ENCODE measurements around the gene ABCA9.

The ABCA9 gene

DNA sequence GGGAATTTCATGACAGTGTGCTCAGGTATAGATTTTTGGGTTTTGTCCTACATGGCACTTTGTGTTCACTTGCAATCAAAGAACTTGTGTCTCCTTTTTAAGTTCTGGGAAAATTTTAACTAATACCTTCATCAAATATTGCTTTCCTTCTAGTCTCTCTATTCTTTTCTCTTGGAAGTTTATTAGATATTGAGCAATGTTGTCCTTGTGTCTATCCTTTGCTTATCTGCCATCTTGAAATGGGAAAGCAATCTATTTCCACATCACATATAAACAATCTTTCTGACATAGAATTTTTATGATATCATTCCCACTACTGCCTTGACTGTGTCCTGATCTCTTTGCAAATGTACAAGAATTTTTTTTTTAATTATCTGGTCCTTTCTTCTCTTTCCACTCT lies 4.4 kb upstream of the ABCA9 start:
- no peak for FAIRE-seq
- no peak for DNase-seq (ENCODE audit: insufficient read length)
- no peak for TF ChIP-seq TAF1 (IDR thresholded peaks at IDR 0.05; ENCODE audit: borderline replicate concordance, low read depth, low read length)
- TF ChIP-seq POLR2AphosphoS5 (IDR thresholded peaks at IDR 0.05; ENCODE audit: low read depth, low read length) = no peak
- no peak for TF ChIP-seq POLR2A (IDR thresholded peaks at IDR 0.05; ENCODE audit: low read depth, low read length)

DNA sequence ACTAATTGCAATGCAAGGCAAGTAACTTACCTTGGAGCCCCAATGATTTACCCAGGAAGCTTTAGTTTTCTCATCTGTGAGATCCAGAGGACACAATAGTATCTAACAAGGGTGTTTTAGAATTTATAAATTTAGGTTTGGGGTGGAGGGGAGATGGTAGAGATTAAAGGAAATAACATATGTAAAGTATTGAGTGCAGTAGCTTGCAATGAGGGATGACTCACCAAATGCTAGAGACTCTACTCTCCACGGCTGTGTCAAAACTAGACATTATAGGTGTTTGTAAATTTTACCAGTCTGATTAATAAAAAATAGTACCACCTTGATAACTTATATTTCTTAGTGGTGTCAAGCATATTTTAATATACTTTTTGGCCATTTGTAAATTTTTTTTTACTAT lies 3.7 kb upstream of the ABCA9 start:
- TF ChIP-seq POLR2A (IDR thresholded peaks at IDR 0.05; ENCODE audit: low read depth, low read length) = no peak
- no peak for TF ChIP-seq TAF1 (IDR thresholded peaks at IDR 0.05; ENCODE audit: borderline replicate concordance, low read depth, low read length)
- TF ChIP-seq POLR2AphosphoS5 (IDR thresholded peaks at IDR 0.05; ENCODE audit: low read depth, low read length) = no peak
- FAIRE-seq (no peak), DNase-seq (ENCODE audit: insufficient read length) (no peak)

GRCh38 chr17:69064001-69064400 lies 3.3 kb upstream of the ABCA9 start:
- TF ChIP-seq TAF1 (IDR thresholded peaks at IDR 0.05; ENCODE audit: borderline replicate concordance, low read depth, low read length) (no peak), POLR2A (IDR thresholded peaks at IDR 0.05; ENCODE audit: low read depth, low read length) (no peak), POLR2AphosphoS5 (IDR thresholded peaks at IDR 0.05; ENCODE audit: low read depth, low read length) (no peak)
- DNase-seq (ENCODE audit: insufficient read length) (no peak), FAIRE-seq (no peak)

- no peak for TF ChIP-seq POLR2A (IDR thresholded peaks at IDR 0.05; ENCODE audit: low read depth, low read length)
- TF ChIP-seq POLR2AphosphoS5 (IDR thresholded peaks at IDR 0.05; ENCODE audit: low read depth, low read length) = no peak
- TF ChIP-seq TAF1 (IDR thresholded peaks at IDR 0.05; ENCODE audit: borderline replicate concordance, low read depth, low read length) = no peak
- FAIRE-seq (no peak), DNase-seq (ENCODE audit: insufficient read length) (no peak)
Observed at GRCh38 chr17:69062860-69063581, 2.3 kb upstream of the ABCA9 start.

GRCh38 chr17:69061721-69062556 lies 1.2 kb upstream of the ABCA9 start:
- DNase-seq (ENCODE audit: insufficient read length) (no peak), FAIRE-seq (no peak)
- no peak for TF ChIP-seq POLR2AphosphoS5 (IDR thresholded peaks at IDR 0.05; ENCODE audit: low read depth, low read length)
- TF ChIP-seq POLR2A (IDR thresholded peaks at IDR 0.05; ENCODE audit: low read depth, low read length) = no peak
- no peak for TF ChIP-seq TAF1 (IDR thresholded peaks at IDR 0.05; ENCODE audit: borderline replicate concordance, low read depth, low read length)

DNA sequence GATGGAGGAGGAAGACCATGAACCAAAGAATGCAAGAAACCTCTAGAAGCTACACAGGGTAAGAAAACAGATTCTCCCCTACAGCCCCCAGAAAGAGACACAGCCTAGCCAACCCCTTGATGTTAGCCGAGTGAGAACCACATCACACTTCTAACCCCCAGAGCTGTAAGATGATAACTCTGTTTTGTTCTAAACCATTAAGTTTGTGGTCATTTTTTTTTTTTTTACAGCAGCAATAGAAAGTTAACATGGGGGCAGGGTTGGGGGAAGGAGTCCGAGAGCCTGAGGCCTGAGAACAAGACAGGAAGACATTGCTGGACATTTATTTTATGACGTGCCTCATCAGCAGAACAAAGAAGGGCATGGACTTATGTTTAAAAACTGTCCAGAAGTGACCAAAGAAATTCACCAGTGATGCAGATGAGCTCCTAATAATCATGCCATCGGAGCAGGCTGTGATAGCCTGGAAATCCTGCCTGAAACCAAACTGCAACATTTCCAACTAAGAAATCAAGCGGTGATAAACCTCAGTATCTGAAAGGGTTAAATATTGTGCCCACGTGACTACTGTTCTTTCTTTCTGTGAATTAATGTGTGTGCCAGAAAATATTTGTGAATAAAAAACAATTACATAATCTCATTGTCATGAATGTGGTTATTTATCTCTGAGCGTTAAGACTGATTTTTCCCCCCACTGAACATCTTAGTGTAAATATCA lies 1.1 kb downstream of the ABCA9 start:
- no peak for FAIRE-seq
- DNase-seq (ENCODE audit: insufficient read length) = no peak
- TF ChIP-seq POLR2A (IDR thresholded peaks at IDR 0.05; ENCODE audit: low read depth, low read length) (no peak), TAF1 (IDR thresholded peaks at IDR 0.05; ENCODE audit: borderline replicate concordance, low read depth, low read length) (no peak), POLR2AphosphoS5 (IDR thresholded peaks at IDR 0.05; ENCODE audit: low read depth, low read length) (no peak)

DNA sequence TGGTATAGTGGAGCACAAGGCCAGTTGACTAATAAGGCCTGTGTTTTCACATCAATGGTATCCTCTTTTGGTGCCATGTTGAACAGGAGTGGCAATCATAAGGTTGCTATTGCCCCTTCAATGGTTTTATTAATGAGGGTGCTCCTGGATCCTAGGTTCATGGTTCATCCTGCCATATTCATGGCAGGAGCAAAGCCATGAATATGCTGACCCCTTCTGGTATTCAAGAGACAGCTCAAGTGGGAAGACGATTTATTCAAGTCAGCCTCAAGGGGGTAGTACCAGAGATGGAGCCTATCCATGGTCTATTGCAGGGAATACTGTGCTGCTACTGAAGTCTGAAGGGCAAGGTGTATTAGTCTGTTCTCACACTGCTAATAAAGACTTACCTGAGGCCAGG lies 2.6 kb downstream of the ABCA9 start:
- DNase-seq (ENCODE audit: insufficient read length) (no peak), FAIRE-seq (no peak)
- no peak for TF ChIP-seq TAF1 (IDR thresholded peaks at IDR 0.05; ENCODE audit: borderline replicate concordance, low read depth, low read length)
- no peak for TF ChIP-seq POLR2AphosphoS5 (IDR thresholded peaks at IDR 0.05; ENCODE audit: low read depth, low read length)
- TF ChIP-seq POLR2A (IDR thresholded peaks at IDR 0.05; ENCODE audit: low read depth, low read length) = no peak

- no peak for TF ChIP-seq POLR2A (IDR thresholded peaks at IDR 0.05; ENCODE audit: low read depth, low read length)
- no peak for TF ChIP-seq POLR2AphosphoS5 (IDR thresholded peaks at IDR 0.05; ENCODE audit: low read depth, low read length)
- no peak for TF ChIP-seq TAF1 (IDR thresholded peaks at IDR 0.05; ENCODE audit: borderline replicate concordance, low read depth, low read length)
- DNase-seq (ENCODE audit: insufficient read length) = no peak
- no peak for FAIRE-seq
Observed at GRCh38 chr17:69057280-69057679, 3.4 kb downstream of the ABCA9 start.

GRCh38 chr17:69056179-69056823 lies 4.4 kb downstream of the ABCA9 start:
- no peak for FAIRE-seq
- DNase-seq (ENCODE audit: insufficient read length) = no peak
- TF ChIP-seq POLR2A (IDR thresholded peaks at IDR 0.05; ENCODE audit: low read depth, low read length) (no peak), TAF1 (IDR thresholded peaks at IDR 0.05; ENCODE audit: borderline replicate concordance, low read depth, low read length) (no peak), POLR2AphosphoS5 (IDR thresholded peaks at IDR 0.05; ENCODE audit: low read depth, low read length) (no peak)

DNA sequence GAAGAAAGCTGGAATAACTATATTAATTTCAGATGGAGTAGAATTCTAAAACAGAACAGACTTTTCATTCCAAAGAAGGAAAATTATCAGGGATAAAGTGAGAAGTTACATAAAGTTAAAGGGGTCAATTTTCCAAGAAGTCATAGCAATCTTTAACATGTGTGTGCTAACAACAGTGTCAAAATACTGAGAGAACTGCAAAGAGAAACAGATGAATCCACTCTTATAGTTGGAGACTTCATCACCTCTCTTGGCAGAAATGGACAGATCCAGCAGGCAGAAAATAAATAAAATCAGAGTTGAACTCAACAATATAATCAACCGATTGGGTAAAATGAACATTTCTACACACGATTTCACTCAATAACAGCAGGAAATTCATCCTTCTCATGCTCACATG lies 5.4 kb downstream of the ABCA9 start:
- FAIRE-seq (no peak), DNase-seq (ENCODE audit: insufficient read length) (no peak)

More for the DNA sequence above, 5.4 kb downstream of the ABCA9 start:
- no peak for TF ChIP-seq TAF1 (IDR thresholded peaks at IDR 0.05; ENCODE audit: borderline replicate concordance, low read depth, low read length)
- TF ChIP-seq POLR2AphosphoS5 (IDR thresholded peaks at IDR 0.05; ENCODE audit: low read depth, low read length) = no peak
- no peak for TF ChIP-seq POLR2A (IDR thresholded peaks at IDR 0.05; ENCODE audit: low read depth, low read length)

Measured in GM12892 (cell line).